GM12872 (cell line): Measurements from ENCODE around the gene MGAT5.

Experiments used
- CTCF ChIP-seq: IDR thresholded peaks from 3 replicates; pipeline ENCODE4 v1.5.1; 2011; ENCODE audit warnings: low read depth, mild to moderate bottlenecking, low read length, moderate library complexity; ENCODE audit not compliant: insufficient read depth

The MGAT5 gene

GRCh38 chr2:134260713-134261112 is 6.8 kb downstream of the MGAT5 start:
- TF ChIP-seq CTCF: no peak

GRCh38 chr2:134261398-134262131 is 7.7 kb downstream of the MGAT5 start:
- TF ChIP-seq CTCF: no peak

- no peak for TF ChIP-seq CTCF
Observed at GRCh38 chr2:134262684-134263083, 8.8 kb downstream of the MGAT5 start.

- TF ChIP-seq CTCF: no peak
Observed at GRCh38 chr2:134268265-134268664, 14.4 kb downstream of the MGAT5 start.

GRCh38 chr2:134269230-134269629 is 15.4 kb downstream of the MGAT5 start:
- TF ChIP-seq CTCF: no peak

- no peak for TF ChIP-seq CTCF
Observed at GRCh38 chr2:134269972-134270735, 16.3 kb downstream of the MGAT5 start.

GRCh38 chr2:134271758-134272157 is 17.9 kb downstream of the MGAT5 start:
- TF ChIP-seq CTCF: no peak
